ENCODE measurements around the gene FAM149A.

Gene FAM149A

GRCh38 chr4:186169945-186170802 is 65.7 kb downstream of the FAM149A start:
- H4K12ac ChIP-seq (ENCODE audit: low read depth, low read length): no peak overlapping the region
- no peak overlapping the region for H4K8ac ChIP-seq (ENCODE audit: low read depth, low read length)
- H2BK120ac ChIP-seq (ENCODE audit: insufficient read depth, low read length, poor library complexity): no peak overlapping the region
- H2BK12ac ChIP-seq (ENCODE audit: low read length): no peak overlapping the region
- H3K79me1 ChIP-seq (ENCODE audit: low read length): no peaks in the 10 kb centered on the region
- H3K9ac ChIP-seq (ENCODE audit: low read length): no peak overlapping the region
- WGBS (ENCODE audit: extremely low coverage, insufficient coverage, insufficient read length): no CpG with 5 or more reads among the region's 16 CpGs
- no peak overlapping the region for H2AK5ac ChIP-seq (ENCODE audit: low read length)
- no peak overlapping the region for H3K4ac ChIP-seq (ENCODE audit: low read depth, low read length)
- no peaks in the 10 kb centered on the region for H3K79me2 ChIP-seq (ENCODE audit: control insufficient read depth, insufficient read depth, low read length, poor library complexity)
- H3K36me3 ChIP-seq (ENCODE audit: control insufficient read depth in 1 of 2, insufficient read depth in 2 of 2, low read length in 2 of 2): no peaks in the 10 kb centered on the region
- no peak overlapping the region for H3K18ac ChIP-seq (ENCODE audit: low read length)
- H3K27ac ChIP-seq (ENCODE audit: low read depth, low read length): no peak overlapping the region
- H3K4me2 ChIP-seq (ENCODE audit: low read length): no peak overlapping the region
- DNase-seq: no peak
- H3K9me3 ChIP-seq (ENCODE audit: insufficient read depth, low read depth, low read length): peaks cover 2% of the 10 kb centered on the region
- no peaks in the 10 kb centered on the region for H3K4me1 ChIP-seq (ENCODE audit: control insufficient read depth in 1 of 2, insufficient read depth in 2 of 2, low read length in 2 of 2)
- H2AFZ ChIP-seq (ENCODE audit: insufficient read depth, low read length, poor library complexity): no peak overlapping the region
- no peak overlapping the region for H3K14ac ChIP-seq (ENCODE audit: low read length)
- H3K23ac ChIP-seq (ENCODE audit: low read length): no peak overlapping the region
- no peak overlapping the region for H4K91ac ChIP-seq (ENCODE audit: low read depth, low read length)
- H3K4me3 ChIP-seq (ENCODE audit: low read depth, low read length): no peak overlapping the region
- no peaks in the 10 kb centered on the region for H3K27me3 ChIP-seq (ENCODE audit: insufficient read depth, low read length)
- H2BK5ac ChIP-seq (ENCODE audit: low read depth, low read length, poor library complexity): no peak overlapping the region

- H3K4me1 ChIP-seq (ENCODE audit: control insufficient read depth in 1 of 2, insufficient read depth in 2 of 2, low read length in 2 of 2): no peaks in the 10 kb centered on the region
- no peak overlapping the region for H4K91ac ChIP-seq (ENCODE audit: low read depth, low read length)
- H3K9me3 ChIP-seq (ENCODE audit: insufficient read depth, low read depth, low read length): peaks cover 2% of the 10 kb centered on the region
- no peaks in the 10 kb centered on the region for H3K79me1 ChIP-seq (ENCODE audit: low read length)
- no peak overlapping the region for H3K4ac ChIP-seq (ENCODE audit: low read depth, low read length)
- no peak overlapping the region for H3K18ac ChIP-seq (ENCODE audit: low read length)
- no peak overlapping the region for H2AFZ ChIP-seq (ENCODE audit: insufficient read depth, low read length, poor library complexity)
- no peak overlapping the region for H3K9ac ChIP-seq (ENCODE audit: low read length)
- H3K27ac ChIP-seq (ENCODE audit: low read depth, low read length): no peak overlapping the region
- no peak overlapping the region for H3K4me2 ChIP-seq (ENCODE audit: low read length)
- H4K12ac ChIP-seq (ENCODE audit: low read depth, low read length): no peak overlapping the region
- no peak overlapping the region for H2BK5ac ChIP-seq (ENCODE audit: low read depth, low read length, poor library complexity)
- no CpG with 5 or more reads among the region's 13 CpGs for WGBS (ENCODE audit: extremely low coverage, insufficient coverage, insufficient read length)
- no peaks in the 10 kb centered on the region for H3K36me3 ChIP-seq (ENCODE audit: control insufficient read depth in 1 of 2, insufficient read depth in 2 of 2, low read length in 2 of 2)
- no peak overlapping the region for H2AK5ac ChIP-seq (ENCODE audit: low read length)
- H3K14ac ChIP-seq (ENCODE audit: low read length): no peak overlapping the region
- DNase-seq: no peak
- H3K4me3 ChIP-seq (ENCODE audit: low read depth, low read length): no peak overlapping the region
- H2BK12ac ChIP-seq (ENCODE audit: low read length): no peak overlapping the region
- no peaks in the 10 kb centered on the region for H3K79me2 ChIP-seq (ENCODE audit: control insufficient read depth, insufficient read depth, low read length, poor library complexity)
- no peak overlapping the region for H3K23ac ChIP-seq (ENCODE audit: low read length)
- no peak overlapping the region for H2BK120ac ChIP-seq (ENCODE audit: insufficient read depth, low read length, poor library complexity)
- H3K27me3 ChIP-seq (ENCODE audit: insufficient read depth, low read length): no peaks in the 10 kb centered on the region
- no peak overlapping the region for H4K8ac ChIP-seq (ENCODE audit: low read depth, low read length)
These were observed 66.5 kb downstream of the FAM149A start for GRCh38 chr4:186170966-186171365.

GRCh38 chr4:186172546-186172945 is 68.0 kb downstream of the FAM149A start:
- no peak overlapping the region for H2BK5ac ChIP-seq (ENCODE audit: low read depth, low read length, poor library complexity)
- H3K9ac ChIP-seq (ENCODE audit: low read length): no peak overlapping the region
- H2BK120ac ChIP-seq (ENCODE audit: insufficient read depth, low read length, poor library complexity): no peak overlapping the region
- H3K36me3 ChIP-seq (ENCODE audit: control insufficient read depth in 1 of 2, insufficient read depth in 2 of 2, low read length in 2 of 2): no peaks in the 10 kb centered on the region
- no peak overlapping the region for H3K4ac ChIP-seq (ENCODE audit: low read depth, low read length)
- H4K91ac ChIP-seq (ENCODE audit: low read depth, low read length): no peak overlapping the region
- no peak overlapping the region for H3K27ac ChIP-seq (ENCODE audit: low read depth, low read length)
- no peak overlapping the region for H3K14ac ChIP-seq (ENCODE audit: low read length)
- H3K79me1 ChIP-seq (ENCODE audit: low read length): no peaks in the 10 kb centered on the region
- WGBS (ENCODE audit: extremely low coverage, insufficient coverage, insufficient read length): no CpG with 5 or more reads among the region's 8 CpGs
- H2BK12ac ChIP-seq (ENCODE audit: low read length): no peak overlapping the region
- no peak overlapping the region for H3K23ac ChIP-seq (ENCODE audit: low read length)
- no peak overlapping the region for H2AK5ac ChIP-seq (ENCODE audit: low read length)
- no peaks in the 10 kb centered on the region for H3K27me3 ChIP-seq (ENCODE audit: insufficient read depth, low read length)
- H4K12ac ChIP-seq (ENCODE audit: low read depth, low read length): no peak overlapping the region
- H3K18ac ChIP-seq (ENCODE audit: low read length): no peak overlapping the region
- DNase-seq: no peak
- peaks cover 2% of the 10 kb centered on the region for H3K9me3 ChIP-seq (ENCODE audit: insufficient read depth, low read depth, low read length)
- no peak overlapping the region for H3K4me3 ChIP-seq (ENCODE audit: low read depth, low read length)
- H4K8ac ChIP-seq (ENCODE audit: low read depth, low read length): no peak overlapping the region
- H3K4me2 ChIP-seq (ENCODE audit: low read length): no peak overlapping the region
- no peak overlapping the region for H2AFZ ChIP-seq (ENCODE audit: insufficient read depth, low read length, poor library complexity)
- H3K79me2 ChIP-seq (ENCODE audit: control insufficient read depth, insufficient read depth, low read length, poor library complexity): no peaks in the 10 kb centered on the region
- H3K4me1 ChIP-seq (ENCODE audit: control insufficient read depth in 1 of 2, insufficient read depth in 2 of 2, low read length in 2 of 2): no peaks in the 10 kb centered on the region

- H3K9me3 ChIP-seq (ENCODE audit: insufficient read depth, low read depth, low read length): no peaks in the 10 kb centered on the region
- no peak overlapping the region for H2BK5ac ChIP-seq (ENCODE audit: low read depth, low read length, poor library complexity)
- no peak overlapping the region for H3K4me3 ChIP-seq (ENCODE audit: low read depth, low read length)
- H2BK120ac ChIP-seq (ENCODE audit: insufficient read depth, low read length, poor library complexity): no peak overlapping the region
- no peak overlapping the region for H3K14ac ChIP-seq (ENCODE audit: low read length)
- no peak overlapping the region for H4K91ac ChIP-seq (ENCODE audit: low read depth, low read length)
- H3K36me3 ChIP-seq (ENCODE audit: control insufficient read depth in 1 of 2, insufficient read depth in 2 of 2, low read length in 2 of 2): no peaks in the 10 kb centered on the region
- H4K8ac ChIP-seq (ENCODE audit: low read depth, low read length): no peak overlapping the region
- H2AFZ ChIP-seq (ENCODE audit: insufficient read depth, low read length, poor library complexity): no peak overlapping the region
- H3K9ac ChIP-seq (ENCODE audit: low read length): no peak overlapping the region
- peaks cover 6% of the 10 kb centered on the region for H3K27me3 ChIP-seq (ENCODE audit: insufficient read depth, low read length)
- no peak overlapping the region for H3K27ac ChIP-seq (ENCODE audit: low read depth, low read length)
- no peak overlapping the region for H3K23ac ChIP-seq (ENCODE audit: low read length)
- DNase-seq: no peak
- H3K18ac ChIP-seq (ENCODE audit: low read length): no peak overlapping the region
- WGBS (ENCODE audit: extremely low coverage, insufficient coverage, insufficient read length): no CpG with 5 or more reads among the region's 3 CpGs
- H3K4me1 ChIP-seq (ENCODE audit: control insufficient read depth in 1 of 2, insufficient read depth in 2 of 2, low read length in 2 of 2): no peaks in the 10 kb centered on the region
- H3K79me1 ChIP-seq (ENCODE audit: low read length): peaks cover 10% of the 10 kb centered on the region
- no peak overlapping the region for H2BK12ac ChIP-seq (ENCODE audit: low read length)
- no peak overlapping the region for H2AK5ac ChIP-seq (ENCODE audit: low read length)
- H4K12ac ChIP-seq (ENCODE audit: low read depth, low read length): no peak overlapping the region
- peaks cover 3% of the 10 kb centered on the region for H3K79me2 ChIP-seq (ENCODE audit: control insufficient read depth, insufficient read depth, low read length, poor library complexity)
- no peak overlapping the region for H3K4ac ChIP-seq (ENCODE audit: low read depth, low read length)
- H3K4me2 ChIP-seq (ENCODE audit: low read length): no peak overlapping the region
These were observed 83.6 kb downstream of the FAM149A start for GRCh38 chr4:186188107-186188506.

Data from trophoblast cell (in vitro differentiated cells and primary cell).